ENCODE measurements around the gene STAT1. TPM values are rescaled to one million over a fixed set of nuclear protein-coding genes. Genes with fewer than 3 reads are reported as not detected.

Gene STAT1
- total RNA-seq, 2 experiments from 2014 or later, result 540 to 547 TPM

- Mint-ChIP-seq H3K27me3 (no peaks in the 10 kb centered on the region), H3K36me3 (ENCODE audit: low read depth) (no peaks in the 10 kb centered on the region), H3K4me1 (no peaks in the 10 kb centered on the region), H3K27ac (no peak overlapping the region), H3K4me3 (no peak overlapping the region), H3K9me3 (no peaks in the 10 kb centered on the region)
- ChIA-PET CTCF (no interaction called here), POLR2A (no interaction called here)
- no peak for DNase-seq
These were observed 72.4 kb downstream of the STAT1 start for GRCh38 chr2:190941571-190941970.

DNA sequence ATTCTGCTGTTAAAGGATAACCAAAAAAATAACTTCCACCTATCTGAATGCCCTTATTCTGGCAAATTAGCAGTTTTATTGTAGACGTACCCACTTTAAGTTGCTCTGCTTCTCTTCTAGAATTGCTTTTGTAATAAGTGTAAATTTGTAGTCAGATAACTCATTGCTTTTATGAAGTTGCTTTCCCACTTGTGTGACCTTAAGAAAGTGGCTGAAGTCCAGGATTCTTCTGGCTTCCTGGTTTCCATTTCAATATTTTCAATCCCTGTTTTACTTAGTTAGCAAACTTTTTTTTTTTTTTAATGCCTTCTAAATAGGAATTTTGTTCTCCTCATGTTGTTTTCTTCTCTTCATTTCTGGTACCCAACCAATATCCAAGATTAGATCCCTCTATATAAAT is 73.5 kb downstream of the STAT1 start:
- Mint-ChIP-seq H3K27me3 (no peaks in the 10 kb centered on the region), H3K27ac (no peak overlapping the region), H3K36me3 (ENCODE audit: low read depth) (peaks cover 4% of the 10 kb centered on the region), H3K9me3 (no peaks in the 10 kb centered on the region), H3K4me3 (no peak overlapping the region), H3K4me1 (no peaks in the 10 kb centered on the region)
- ChIA-PET POLR2A (no interaction called here), CTCF (no interaction called here)
- no peak for DNase-seq

DNA sequence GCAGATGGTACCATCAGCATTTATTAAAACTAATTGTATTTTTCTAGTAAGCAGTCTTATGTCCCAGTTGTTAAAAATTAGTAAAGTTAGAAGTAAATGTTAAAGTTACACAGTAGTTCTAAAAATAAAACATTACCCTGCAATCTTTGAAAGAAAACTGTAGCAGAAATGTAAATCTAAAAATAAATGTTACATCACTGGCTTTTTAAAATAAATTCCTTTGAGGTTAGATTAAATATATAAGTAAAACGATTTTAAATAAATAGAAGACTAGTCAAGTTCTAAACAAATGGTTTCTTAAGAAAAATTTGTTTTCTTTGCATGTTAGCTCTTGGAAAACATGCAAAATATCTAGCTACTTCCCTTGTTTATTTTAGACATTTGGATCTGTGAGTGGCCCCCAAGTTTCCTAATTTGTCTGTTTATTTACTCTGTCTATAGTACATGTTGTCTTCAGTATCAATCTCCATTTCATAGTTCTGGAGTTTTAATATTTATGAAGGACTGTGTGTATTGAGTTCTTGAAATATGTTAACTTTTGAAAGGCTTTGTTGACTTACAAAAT is 75.1 kb downstream of the STAT1 start:
- no peaks in the 10 kb centered on the region for H3K4me1 Mint-ChIP-seq
- ChIA-PET POLR2A (interaction anchor here (1.2 to 1.7 kb wide), 3 partner anchors 12 to 74 kb away, joined by 3 to 4 read pairs (median 4); no protein-coding TSS in a partner anchor), CTCF (no interaction called here)
- H3K36me3 Mint-ChIP-seq (ENCODE audit: low read depth), result peaks cover 9% of the 10 kb centered on the region
- H3K4me3 Mint-ChIP-seq, result no peak overlapping the region
- H3K9me3 Mint-ChIP-seq, result no peaks in the 10 kb centered on the region
- no peak overlapping the region for H3K27ac Mint-ChIP-seq
- no peaks in the 10 kb centered on the region for H3K27me3 Mint-ChIP-seq
- DNase-seq, result no peak

DNA sequence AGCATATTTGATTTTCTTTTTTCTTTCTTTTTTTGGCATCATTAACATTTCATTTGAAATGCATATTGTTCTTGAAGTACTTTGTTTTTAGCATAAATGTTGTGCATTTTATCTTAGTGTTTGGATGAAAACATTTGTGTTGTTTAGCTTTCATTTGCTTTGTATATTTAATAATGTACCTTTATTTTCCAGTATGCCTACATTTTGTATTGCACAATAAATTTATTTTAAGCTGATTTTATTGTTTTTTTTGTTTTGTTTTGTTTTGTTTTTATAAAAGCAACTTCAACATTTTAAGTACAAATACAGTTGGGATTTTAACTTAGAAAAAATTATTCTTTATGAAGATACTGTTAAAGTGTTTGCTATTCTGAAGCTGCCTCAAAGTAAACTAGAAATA is 78.9 kb downstream of the STAT1 start:
- no peaks in the 10 kb centered on the region for H3K9me3 Mint-ChIP-seq
- ChIA-PET CTCF (no interaction called here), POLR2A (no interaction called here)
- H3K27ac Mint-ChIP-seq, result no peak overlapping the region
- H3K4me1 Mint-ChIP-seq, result no peaks in the 10 kb centered on the region
- peaks cover 32% of the 10 kb centered on the region for H3K36me3 Mint-ChIP-seq (ENCODE audit: low read depth)
- DNase-seq, result no peak
- no peak overlapping the region for H3K4me3 Mint-ChIP-seq
- no peaks in the 10 kb centered on the region for H3K27me3 Mint-ChIP-seq

GRCh38 chr2:190933361-190933760 is 80.6 kb downstream of the STAT1 start:
- Mint-ChIP-seq H3K36me3 (ENCODE audit: low read depth) (peaks cover 43% of the 10 kb centered on the region), H3K27me3 (no peaks in the 10 kb centered on the region), H3K4me1 (no peaks in the 10 kb centered on the region), H3K4me3 (no peak overlapping the region), H3K27ac (no peak overlapping the region), H3K9me3 (no peaks in the 10 kb centered on the region)
- no peak for DNase-seq
- ChIA-PET POLR2A (interaction anchor here (1.0 to 1.5 kb wide), 3 partner anchors 15 to 34 kb away, joined by 3 to 4 read pairs (median 3); no protein-coding TSS in a partner anchor), CTCF (no interaction called here)

- Mint-ChIP-seq H3K36me3 (ENCODE audit: low read depth) (peaks cover 46% of the 10 kb centered on the region), H3K4me1 (no peaks in the 10 kb centered on the region), H3K27ac (no peak overlapping the region), H3K27me3 (no peaks in the 10 kb centered on the region), H3K4me3 (no peak overlapping the region), H3K9me3 (no peaks in the 10 kb centered on the region)
- ChIA-PET POLR2A (interaction anchor here (1.3 to 1.5 kb wide), 2 partner anchors 14 to 35 kb away, joined by 3 to 4 read pairs; no protein-coding TSS in a partner anchor), CTCF (no interaction called here)
- DNase-seq, result no peak
These were observed 81.5 kb downstream of the STAT1 start for GRCh38 chr2:190932514-190932913.

DNA sequence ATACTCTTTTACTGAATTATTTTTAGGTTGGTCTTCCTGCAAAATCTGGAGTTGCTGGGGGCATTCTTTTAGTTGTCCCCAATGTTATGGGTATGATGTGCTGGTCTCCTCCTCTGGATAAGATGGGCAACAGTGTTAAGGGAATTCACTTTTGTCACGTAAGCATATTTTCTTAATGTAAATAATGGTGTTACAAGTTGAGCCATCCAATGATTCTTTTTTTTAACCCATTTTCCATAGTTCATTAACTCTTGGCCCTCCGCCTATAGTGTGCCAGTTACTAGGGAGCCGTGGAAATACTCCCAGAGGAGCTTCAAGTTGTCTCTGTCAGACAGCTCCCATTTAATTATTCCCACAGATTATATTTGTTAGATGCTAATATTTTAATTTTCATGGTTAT is 83.6 kb downstream of the STAT1 start:
- Mint-ChIP-seq H3K36me3 (ENCODE audit: low read depth) (peaks cover 58% of the 10 kb centered on the region), H3K27me3 (no peaks in the 10 kb centered on the region), H3K4me1 (no peaks in the 10 kb centered on the region), H3K9me3 (no peaks in the 10 kb centered on the region), H3K4me3 (no peak overlapping the region), H3K27ac (no peak overlapping the region)
- ChIA-PET CTCF (no interaction called here), POLR2A (no interaction called here)
- DNase-seq, result no peak

GRCh38 chr2:190929919-190930318 is 84.1 kb downstream of the STAT1 start:
- H3K27me3 Mint-ChIP-seq, result no peaks in the 10 kb centered on the region
- DNase-seq, result no peak
- ChIA-PET CTCF (no interaction called here), POLR2A (no interaction called here)
- H3K9me3 Mint-ChIP-seq, result no peaks in the 10 kb centered on the region
- no peak overlapping the region for H3K4me3 Mint-ChIP-seq
- H3K36me3 Mint-ChIP-seq (ENCODE audit: low read depth), result peaks cover 60% of the 10 kb centered on the region
- no peak overlapping the region for H3K27ac Mint-ChIP-seq
- no peaks in the 10 kb centered on the region for H3K4me1 Mint-ChIP-seq

GRCh38 chr2:190927301-190927700 is 86.7 kb downstream of the STAT1 start:
- no peak for DNase-seq
- Mint-ChIP-seq H3K27me3 (no peaks in the 10 kb centered on the region), H3K9me3 (no peaks in the 10 kb centered on the region), H3K27ac (no peak overlapping the region), H3K36me3 (ENCODE audit: low read depth) (peaks cover 69% of the 10 kb centered on the region), H3K4me3 (no peak overlapping the region), H3K4me1 (peaks cover 7% of the 10 kb centered on the region)
- ChIA-PET POLR2A (interaction anchor here (1.0 kb wide), 1 partner anchor 60 kb away, joined by 3 read pairs; no protein-coding TSS in a partner anchor), CTCF (no interaction called here)

DNA sequence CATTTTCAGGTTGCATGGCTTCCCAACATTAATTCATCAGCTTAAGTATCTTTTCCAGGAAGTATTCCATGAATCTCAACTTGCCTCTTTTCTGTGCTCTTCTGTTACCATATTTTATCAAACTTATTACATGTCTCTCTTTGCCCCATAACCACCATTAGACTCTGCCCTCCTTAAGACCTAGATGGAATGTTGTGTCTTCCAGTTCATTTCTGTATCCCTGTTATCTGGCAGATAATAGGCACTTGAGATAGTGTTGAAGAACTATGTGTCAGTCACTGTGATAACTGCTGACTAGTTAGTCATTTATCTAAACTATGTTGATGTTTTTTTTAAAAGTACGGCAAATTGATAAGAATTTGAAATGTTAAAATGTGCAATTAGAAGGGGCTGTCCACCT is 91.6 kb downstream of the STAT1 start:
- no peaks in the 10 kb centered on the region for H3K9me3 Mint-ChIP-seq
- no peak for DNase-seq
- no peak overlapping the region for H3K4me3 Mint-ChIP-seq
- H3K27ac Mint-ChIP-seq, result no peak overlapping the region
- ChIA-PET POLR2A (interaction anchor here (0.9 kb wide), 1 partner anchor 29 kb away, joined by 4 read pairs; no protein-coding TSS in a partner anchor), CTCF (no interaction called here)
- H3K4me1 Mint-ChIP-seq, result peaks cover 17% of the 10 kb centered on the region
- peaks cover 62% of the 10 kb centered on the region for H3K36me3 Mint-ChIP-seq (ENCODE audit: low read depth)
- no peaks in the 10 kb centered on the region for H3K27me3 Mint-ChIP-seq

DNA sequence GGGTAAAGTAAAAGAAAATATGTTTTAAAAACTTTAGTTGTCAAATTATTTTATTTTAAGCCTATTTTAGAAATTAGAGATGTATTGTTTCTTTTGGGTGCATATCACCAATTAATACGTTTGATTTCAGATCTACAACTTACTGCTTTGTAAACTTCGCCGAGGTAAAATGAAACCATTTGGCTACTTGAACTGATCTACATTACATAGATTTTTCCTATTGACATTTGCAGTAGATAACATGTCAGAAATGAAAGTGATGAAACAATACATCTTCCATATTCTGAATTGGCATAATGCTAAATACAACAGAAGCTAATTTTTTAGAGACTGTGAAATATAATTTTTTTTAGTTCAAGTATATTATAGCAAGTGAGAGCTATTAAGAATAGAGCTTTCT is 93.9 kb downstream of the STAT1 start:
- ChIA-PET CTCF (interaction anchor here (2.5 kb wide), 1 partner anchor 70 kb away, joined by 10 read pairs; no protein-coding TSS in a partner anchor), POLR2A (no interaction called here)
- Mint-ChIP-seq H3K27me3 (no peaks in the 10 kb centered on the region), H3K4me1 (peaks cover 24% of the 10 kb centered on the region), H3K27ac (no peak overlapping the region), H3K36me3 (ENCODE audit: low read depth) (peaks cover 61% of the 10 kb centered on the region), H3K9me3 (no peaks in the 10 kb centered on the region), H3K4me3 (no peak overlapping the region)
- no peak for DNase-seq

Other genes starting within 250 kb of the STAT1 start
- gene GLS, start 133.3 kb downstream of the STAT1 start, total RNA-seq, result 100 to 1,000 TPM; 146 to 150 TPM
- 100 to 1,000 TPM; 122 to 124 TPM for gene STAT4, start 136.8 kb upstream of the STAT1 start, total RNA-seq
- gene MYO1B, start 231.2 kb upstream of the STAT1 start, total RNA-seq, result 1 to 10 TPM; 2.1 to 2.9 TPM

Measured in activated CD4-positive, alpha-beta memory T cell treated with anti-CD3 and anti-CD28 coated beads, Interleukin-2, amount 10 ng/mL, durations not matched to agents 7 days and 5 days (primary cell).